Measurements from ENCODE around the gene CDH4. TPM values are rescaled to one million over a fixed set of nuclear protein-coding genes. Genes with fewer than 3 reads are reported as not detected.

CDH4 gene
- total and polyA plus RNA-seq, 2 of the 4 experiments (the other 2 are of a cell fraction), result 1.6 to 3.5 TPM

DNA sequence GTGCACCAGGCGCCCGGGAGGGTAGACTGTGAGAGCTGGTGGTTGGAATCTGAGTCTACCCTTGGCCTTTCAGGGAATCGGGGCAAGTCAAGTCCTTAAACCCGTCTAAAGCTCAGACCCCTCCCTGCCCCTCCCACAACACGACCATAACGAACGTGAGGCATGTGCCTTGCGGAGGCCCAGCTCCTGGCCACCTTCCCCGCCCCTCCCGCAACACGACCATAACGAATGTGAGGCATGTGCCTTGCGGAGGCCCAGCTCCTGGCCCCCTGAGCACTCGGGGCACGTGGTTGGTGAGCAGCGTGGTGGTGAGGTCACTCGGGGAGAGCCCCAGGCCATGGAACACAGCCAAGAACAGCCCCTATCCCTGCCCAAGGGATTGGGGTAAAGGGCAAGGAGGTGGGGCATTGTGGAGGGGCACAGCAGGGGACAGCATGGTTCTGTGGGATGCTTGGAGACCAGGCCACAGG lies 681.5 kb downstream of the CDH4 start:
- no peak overlapping the region for H2BK15ac ChIP-seq (ENCODE audit: low read depth, low read length)
- CTCF ChIA-PET, result no interaction called here

More for the DNA sequence above, 681.5 kb downstream of the CDH4 start:
- H2BK20ac ChIP-seq (ENCODE audit: low read depth, low read length), result no peak overlapping the region
- no peak for DNase-seq
- H3K4me2 ChIP-seq (ENCODE audit: low read depth, low read length), result no peak overlapping the region
- no peak overlapping the region for H3K56ac ChIP-seq (ENCODE audit: extremely low read depth, insufficient read depth, low read length)
- no peak overlapping the region for H3K27ac ChIP-seq (ENCODE audit: insufficient read depth, low read length)
- dilution Hi-C loops (cut with HindIII; ENCODE audit: low sequenced_read_pairs, unreplicated experiment), result no loop called here
- H4K20me1 ChIP-seq (ENCODE audit: insufficient read depth, low read length), result no peaks in the 10 kb centered on the region
- no peak overlapping the region for H4K5ac ChIP-seq (ENCODE audit: low read depth, low read length)
- no peak overlapping the region for H2BK5ac ChIP-seq (ENCODE audit: low read depth, low read length, poor library complexity, severe bottlenecking)
- no peak overlapping the region for H4K8ac ChIP-seq (ENCODE audit: low read depth in 2 of 2, low read length in 2 of 2)
- WGBS, 2 experiments (ENCODE audit: extremely low coverage in 2 of 2, insufficient read length in 1 of 2), result no CpG with 5 or more reads among the region's 17 CpGs
- no peaks in the 10 kb centered on the region for H3K9me3 ChIP-seq (ENCODE audit: control insufficient read depth, insufficient read depth, low read length)
- H3K9ac ChIP-seq (ENCODE audit: low read depth, low read length), result no peak overlapping the region
- no peaks in the 10 kb centered on the region for H3K4me1 ChIP-seq (ENCODE audit: control insufficient read depth, insufficient read depth, low read length)
- POLR2A ChIA-PET (ENCODE audit: unreplicated experiment), result no interaction called here
- no peak overlapping the region for H3K4me3 ChIP-seq (ENCODE audit: insufficient read depth, low read depth, low read length)
- H3K79me1 ChIP-seq (ENCODE audit: low read depth in 1 of 2, low read length in 2 of 2), result no peaks in the 10 kb centered on the region
- in situ Hi-C loops (cut with MboI; ENCODE audit: low sequenced_read_pairs), result no loop called here
- no peak overlapping the region for H3K14ac ChIP-seq (replicated peaks; ENCODE audit: low read depth, low read length)
- no peak overlapping the region for H4K91ac ChIP-seq (ENCODE audit: insufficient read depth, low read depth, low read length)
- H3K9me1 ChIP-seq (ENCODE audit: insufficient read depth, low read length), result no peaks in the 10 kb centered on the region; the same call in 1 of the 2 replicates
- peak overlapping the region; percentile 19 for H2AK9ac ChIP-seq (replicated peaks; ENCODE audit: low read depth, low read length, poor library complexity)
- H3K36me3 ChIP-seq (ENCODE audit: control insufficient read depth, insufficient read depth, low read length), result no peaks in the 10 kb centered on the region
- no peak overlapping the region for H3K4ac ChIP-seq (ENCODE audit: low read depth, low read length)
- no peak overlapping the region for H2AFZ ChIP-seq (replicated peaks; ENCODE audit: low read length, poor library complexity)
- no peak overlapping the region for H2BK120ac ChIP-seq (ENCODE audit: low read depth, low read length)
- BruUV-seq (replicated peaks), result no TSS peak
- no peak overlapping the region for H3K23ac ChIP-seq (ENCODE audit: low read depth, low read length)
- H2AK5ac ChIP-seq (ENCODE audit: low read depth, low read length), result no peak overlapping the region
- intact Hi-C loops (cut with micrococcal nuclease), result no loop called here
- H3K27me3 ChIP-seq (ENCODE audit: control insufficient read depth, insufficient read depth, low read length), result no peaks in the 10 kb centered on the region; the same call in 1 of the 2 replicates
- TF ChIP-seq SMC3 (IDR thresholded peaks at IDR 0.05; ENCODE audit: low read depth, low read length) (no peak), MXI1 (IDR thresholded peaks at IDR 0.05; ENCODE audit: borderline replicate concordance, low read depth, low read length) (no peak)
- TF ChIP-seq, protein P1, sequence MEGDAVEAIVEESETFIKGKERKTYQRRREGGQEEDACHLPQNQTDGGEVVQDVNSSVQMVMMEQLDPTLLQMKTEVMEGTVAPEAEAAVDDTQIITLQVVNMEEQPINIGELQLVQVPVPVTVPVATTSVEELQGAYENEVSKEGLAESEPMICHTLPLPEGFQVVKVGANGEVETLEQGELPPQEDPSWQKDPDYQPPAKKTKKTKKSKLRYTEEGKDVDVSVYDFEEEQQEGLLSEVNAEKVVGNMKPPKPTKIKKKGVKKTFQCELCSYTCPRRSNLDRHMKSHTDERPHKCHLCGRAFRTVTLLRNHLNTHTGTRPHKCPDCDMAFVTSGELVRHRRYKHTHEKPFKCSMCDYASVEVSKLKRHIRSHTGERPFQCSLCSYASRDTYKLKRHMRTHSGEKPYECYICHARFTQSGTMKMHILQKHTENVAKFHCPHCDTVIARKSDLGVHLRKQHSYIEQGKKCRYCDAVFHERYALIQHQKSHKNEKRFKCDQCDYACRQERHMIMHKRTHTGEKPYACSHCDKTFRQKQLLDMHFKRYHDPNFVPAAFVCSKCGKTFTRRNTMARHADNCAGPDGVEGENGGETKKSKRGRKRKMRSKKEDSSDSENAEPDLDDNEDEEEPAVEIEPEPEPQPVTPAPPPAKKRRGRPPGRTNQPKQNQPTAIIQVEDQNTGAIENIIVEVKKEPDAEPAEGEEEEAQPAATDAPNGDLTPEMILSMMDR (conservative IDR thresholded peaks at IDR 0.05; ENCODE audit: low read depth, low read length), result no peak
- H3K18ac ChIP-seq (ENCODE audit: low read depth, low read length), result no peak overlapping the region
- ATAC-seq (ENCODE audit: low read depth), result no peak

All from IMR-90 (cell line).